Neural progenitor cell (in vitro differentiated cells): ENCODE results near the gene ARMC9. TPM values are rescaled to one million over a fixed set of nuclear protein-coding genes. Genes with fewer than 3 reads are reported as not detected.

ENCODE experiments used
- DNase-seq: peaks from one replicate; pipeline ENCODE4 v3.0.0-alpha.2; 2016; ENCODE audit warnings: low spot score
- H2AFZ ChIP-seq: fragments of 200-600 bp; sonication (generic); replicated peaks from 2 replicates; pipeline ENCODE4 v1.6.1; 2016; ENCODE audit warnings: antibody characterized with exemption
- H3F3A ChIP-seq: fragments of 200-600 bp; sonication (generic); 2 replicates; pipeline ENCODE4 v1.6.1; 2016; ENCODE audit warnings: antibody characterized with exemption, low read depth
- H3K27ac ChIP-seq: fragments of 200-600 bp; sonication (generic); 2 replicates; pipeline ENCODE4 v1.5.1; 2016; ENCODE audit warnings: mild to moderate bottlenecking
- H3K27me3 ChIP-seq: fragments of 200-600 bp; sonication (generic); 2 replicates; pipeline ENCODE4 v1.6.1; 2016; ENCODE audit warnings: mild to moderate bottlenecking, moderate library complexity
- H3K36me3 ChIP-seq: fragments of 200-600 bp; sonication (generic); 2 replicates; pipeline ENCODE4 v1.5.1; 2016
- H3K4me1 ChIP-seq: fragments of 200-600 bp; sonication (generic); 2 replicates; pipeline ENCODE4 v1.6.1; 2016; ENCODE audit warnings: mixed run types
- H3K4me2 ChIP-seq: fragments of 200-600 bp; sonication (generic); 2 replicates; pipeline ENCODE4 v1.6.1; 2016
- H3K4me3 ChIP-seq: fragments of 200-600 bp; sonication (generic); 2 replicates; pipeline ENCODE4 v1.5.1; 2016
- H3K79me2 ChIP-seq: fragments of 200-600 bp; sonication (generic); 2 replicates; pipeline ENCODE4 v1.6.1; 2016; ENCODE audit warnings: low read depth
- H3K9ac ChIP-seq: fragments of 200-600 bp; sonication (generic); 2 replicates; pipeline ENCODE4 v1.6.1; 2016
- H3K9me3 ChIP-seq: fragments of 200-600 bp; sonication (generic); 2 replicates; pipeline ENCODE4 v1.5.1; 2016; ENCODE audit warnings: low read depth
- H4K20me1 ChIP-seq: fragments of 200-600 bp; sonication (generic); 2 replicates; pipeline ENCODE4 v1.6.1; 2016; ENCODE audit warnings: low read depth
- H3K27ac Mint-ChIP-seq: 3 replicates; pipeline ENCODE4 v1.8.0; 2021; ENCODE audit warnings: mixed read lengths
- H3K27me3 Mint-ChIP-seq: 2 replicates; pipeline ENCODE4 v1.8.0; 2022; ENCODE audit warnings: low read depth, mild to moderate bottlenecking, inconsistent platforms, moderate library complexity, mixed read lengths; ENCODE audit not compliant: insufficient read depth
- H3K36me3 Mint-ChIP-seq: 3 replicates; pipeline ENCODE4 v1.8.0; 2021; ENCODE audit warnings: mixed read lengths
- H3K4me1 Mint-ChIP-seq: 3 replicates; pipeline ENCODE4 v1.8.0; 2021; ENCODE audit warnings: mixed read lengths
- H3K4me3 Mint-ChIP-seq: 3 replicates; pipeline ENCODE4 v1.8.0; 2021; ENCODE audit warnings: mild to moderate bottlenecking, moderate library complexity, mixed read lengths
- H3K9me3 Mint-ChIP-seq: 3 replicates; pipeline ENCODE4 v1.8.0; 2020; ENCODE audit warnings: mixed read lengths
- CTCF ChIP-seq: fragments of 200-600 bp; sonication (generic); IDR thresholded peaks from 2 replicates; pipeline ENCODE4 v1.5.1; 2017; ENCODE audit warnings: antibody characterized with exemption, mild to moderate bottlenecking
- EZH2 ChIP-seq: fragments of 200-600 bp; sonication (generic); IDR thresholded peaks from 2 replicates; pipeline ENCODE4 v1.6.1; 2017; ENCODE audit warnings: antibody characterized with exemption, mild to moderate bottlenecking, moderate library complexity
- EZH2phosphoT487 ChIP-seq: fragments of 200-600 bp; sonication (generic); IDR thresholded peaks from 2 replicates; pipeline ENCODE4 v1.6.1; 2017; ENCODE audit warnings: antibody characterized with exemption
- total RNA-seq: library from RNA; depleted of rRNA; stranded (reverse); fragments of >200 nt; gene quantifications from 2 replicates; pipeline ENCODE4 v1.2.3, GENCODE V29; 2015; ENCODE audit warnings: low replicate concordance

The ARMC9 gene
- total RNA-seq, 1 donor from 2014 or later, result 45.8 TPM

DNA sequence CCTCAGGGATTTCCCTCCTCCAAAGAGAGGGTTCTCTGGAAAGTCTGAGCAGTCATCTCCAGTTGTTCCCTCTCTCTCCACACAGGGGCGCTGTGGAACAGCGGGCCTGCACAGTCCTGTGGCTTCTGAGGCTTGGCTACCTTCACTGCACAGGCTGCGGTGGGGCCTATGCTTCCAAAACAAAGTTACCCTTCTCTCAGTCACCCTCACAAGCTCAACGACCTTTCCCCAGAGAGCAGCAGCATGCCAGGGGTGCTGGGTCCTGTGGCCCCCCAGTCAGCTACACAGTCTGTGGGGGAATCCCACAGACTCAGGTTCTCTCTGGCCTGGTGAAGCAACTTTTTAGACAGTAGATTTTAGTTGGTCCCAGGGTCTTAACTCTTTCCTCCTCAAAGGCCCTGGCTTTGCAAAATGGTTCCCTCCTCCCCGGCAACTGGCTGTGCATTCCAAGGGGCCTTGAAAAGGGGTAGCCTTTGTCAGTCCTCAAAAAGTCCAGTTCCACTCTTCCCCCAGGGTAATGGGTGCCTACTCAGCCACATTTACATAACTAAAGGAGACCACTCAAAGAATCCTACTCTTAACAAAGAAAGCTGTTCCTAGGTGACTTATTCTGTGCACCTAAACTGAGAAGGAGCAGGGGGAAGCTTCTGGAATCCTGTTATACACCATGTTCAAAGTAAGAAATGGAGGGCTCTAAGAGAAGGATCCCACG lies 212.0 kb downstream of the ARMC9 start:
- peaks cover 6% of the 10 kb centered on the region for H3K27me3 Mint-ChIP-seq
- Histone ChIP-seq H3K27me3 (peaks cover 11% of the 10 kb centered on the region), H3K9ac (no peak overlapping the region), H3K4me2 (no peak overlapping the region), H3F3A (peaks cover 22% of the 10 kb centered on the region), H2AFZ (no peak overlapping the region), H3K4me3 (no peak overlapping the region), H3K9me3 (no peaks in the 10 kb centered on the region), H3K79me2 (no peaks in the 10 kb centered on the region), H4K20me1 (no peaks in the 10 kb centered on the region), H3K36me3 (no peaks in the 10 kb centered on the region), H3K4me1 (peaks cover 10% of the 10 kb centered on the region), H3K27ac (no peak overlapping the region)
- peaks cover 10% of the 10 kb centered on the region for H3K9me3 Mint-ChIP-seq
- no peak overlapping the region for H3K27ac Mint-ChIP-seq
- no peaks in the 10 kb centered on the region for H3K36me3 Mint-ChIP-seq
- peaks cover 11% of the 10 kb centered on the region for H3K4me1 Mint-ChIP-seq
- TF ChIP-seq EZH2phosphoT487, result no peak
- peak; percentile 58 for TF ChIP-seq CTCF
- H3K4me3 Mint-ChIP-seq, result peak overlapping the region; percentile 52
- DNase-seq, result peak; percentile 56

GRCh38 chr2:231411237-231411636 lies 212.8 kb downstream of the ARMC9 start:
- Histone ChIP-seq H3K27me3 (peaks cover 11% of the 10 kb centered on the region), H3K4me3 (peak overlapping the region; percentile 68), H3K36me3 (no peaks in the 10 kb centered on the region), H3F3A (peaks cover 22% of the 10 kb centered on the region), H2AFZ (no peak overlapping the region), H4K20me1 (no peaks in the 10 kb centered on the region), H3K9ac (no peak overlapping the region), H3K79me2 (no peaks in the 10 kb centered on the region), H3K9me3 (no peaks in the 10 kb centered on the region), H3K4me1 (peaks cover 10% of the 10 kb centered on the region), H3K27ac (no peak overlapping the region), H3K4me2 (peak overlapping the region; percentile 95)
- no peak for TF ChIP-seq EZH2phosphoT487
- no peak for TF ChIP-seq EZH2
- TF ChIP-seq CTCF, result no peak
- Mint-ChIP-seq H3K4me1 (peaks cover 11% of the 10 kb centered on the region), H3K9me3 (peaks cover 10% of the 10 kb centered on the region), H3K36me3 (no peaks in the 10 kb centered on the region), H3K27me3 (peaks cover 6% of the 10 kb centered on the region), H3K27ac (no peak overlapping the region), H3K4me3 (peak overlapping the region; percentile 78)
- no peak for DNase-seq

DNA sequence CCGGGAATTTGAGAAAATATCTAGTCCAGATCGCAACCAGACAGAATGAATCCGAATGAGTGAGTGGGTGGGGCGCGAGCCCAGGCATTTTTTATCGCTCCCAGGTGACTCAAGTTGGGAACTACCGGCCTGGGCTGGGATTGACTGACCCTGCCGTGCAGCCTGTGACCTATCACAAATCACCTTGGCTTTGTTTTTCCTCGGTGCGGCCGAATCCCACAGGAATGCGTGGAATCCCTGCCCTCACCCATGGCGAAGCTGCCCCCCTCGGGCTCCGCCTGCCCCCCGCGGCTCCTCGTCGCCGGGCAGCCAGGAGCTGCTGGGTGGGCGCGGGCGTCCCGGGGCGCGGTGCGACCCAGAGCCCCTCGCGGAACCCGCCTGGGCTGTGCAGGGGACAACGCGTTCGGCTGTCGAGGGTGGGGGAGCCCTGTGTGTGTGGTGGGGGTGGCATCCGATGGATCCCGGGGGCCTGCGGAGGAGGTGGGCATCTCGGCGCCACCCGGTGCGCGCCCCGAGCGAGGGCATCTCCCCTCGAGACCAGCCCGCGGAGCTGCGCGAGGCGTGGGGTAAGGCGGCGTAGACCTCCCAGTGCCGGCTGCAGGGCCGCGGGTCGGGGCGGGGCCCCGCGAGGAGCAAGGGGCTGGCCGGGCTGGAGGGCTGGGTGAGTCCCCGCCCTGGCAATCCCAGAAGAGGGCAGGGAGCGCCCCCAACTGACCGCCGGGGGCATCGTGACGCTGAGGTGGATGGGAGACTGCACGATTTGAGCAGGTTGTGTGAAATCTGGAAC lies 213.6 kb downstream of the ARMC9 start:
- Mint-ChIP-seq H3K36me3 (no peaks in the 10 kb centered on the region), H3K4me3 (peak overlapping the region; percentile 78), H3K9me3 (peaks cover 10% of the 10 kb centered on the region), H3K4me1 (peaks cover 11% of the 10 kb centered on the region), H3K27me3 (peaks cover 4% of the 10 kb centered on the region), H3K27ac (peak overlapping the region; percentile 87)
- Histone ChIP-seq H3K79me2 (no peaks in the 10 kb centered on the region), H3K4me2 (peak overlapping the region; percentile 95), H2AFZ (peak overlapping the region; percentile 95), H3F3A (peaks cover 22% of the 10 kb centered on the region), H4K20me1 (no peaks in the 10 kb centered on the region), H3K4me3 (peak overlapping the region; percentile 68), H3K36me3 (no peaks in the 10 kb centered on the region), H3K9me3 (no peaks in the 10 kb centered on the region), H3K4me1 (peaks cover 10% of the 10 kb centered on the region), H3K27ac (no peak overlapping the region), H3K27me3 (peaks cover 11% of the 10 kb centered on the region), H3K9ac (peak overlapping the region; percentile 29)
- TF ChIP-seq EZH2phosphoT487, result peak; percentile 45
- TF ChIP-seq CTCF, result peak; percentile 96
- peak; percentile 55 for TF ChIP-seq EZH2
- peak; percentile 94 for DNase-seq
